ENCODE data around the gene DENND5B.

The DENND5B gene

GRCh38 chr12:31522607-31523006 lies 68.3 kb downstream of the DENND5B start:
- H3K9ac ChIP-seq (ENCODE audit: low read depth, low read length): no peak overlapping the region
- no peaks in the 10 kb centered on the region for H3K27me3 ChIP-seq (ENCODE audit: control insufficient read depth, insufficient read depth, low read length)
- H3K4me1 ChIP-seq (ENCODE audit: control insufficient read depth, insufficient read depth, low read length): peaks cover 60% of the 10 kb centered on the region
- H3K4me3 ChIP-seq (ENCODE audit: low read depth, low read length): no peak overlapping the region
- H3K36me3 ChIP-seq (ENCODE audit: control insufficient read depth, insufficient read depth, low read length): no peaks in the 10 kb centered on the region
- H3K9me3 ChIP-seq (ENCODE audit: control insufficient read depth, insufficient read depth, low read length): no peaks in the 10 kb centered on the region
- peak overlapping the region; percentile 21 for H3K27ac ChIP-seq (ENCODE audit: low read depth, low read length)

- Histone ChIP-seq H3K9ac (ENCODE audit: low read depth, low read length) (no peak overlapping the region), H3K27me3 (ENCODE audit: control insufficient read depth, insufficient read depth, low read length) (no peaks in the 10 kb centered on the region), H3K4me1 (ENCODE audit: control insufficient read depth, insufficient read depth, low read length) (peaks cover 63% of the 10 kb centered on the region), H3K9me3 (ENCODE audit: control insufficient read depth, insufficient read depth, low read length) (no peaks in the 10 kb centered on the region), H3K4me3 (ENCODE audit: low read depth, low read length) (no peak overlapping the region), H3K27ac (ENCODE audit: low read depth, low read length) (no peak overlapping the region), H3K36me3 (ENCODE audit: control insufficient read depth, insufficient read depth, low read length) (no peaks in the 10 kb centered on the region)
Observed at GRCh38 chr12:31521964-31522363, 69.0 kb downstream of the DENND5B start.

GRCh38 chr12:31519511-31519910 lies 71.4 kb downstream of the DENND5B start:
- Histone ChIP-seq H3K36me3 (ENCODE audit: control insufficient read depth, insufficient read depth, low read length) (no peaks in the 10 kb centered on the region), H3K9ac (ENCODE audit: low read depth, low read length) (peak overlapping the region; percentile 65; the same call in 1 of the 2 replicates), H3K4me3 (ENCODE audit: low read depth, low read length) (peak overlapping the region; percentile 37; the same call in 1 of the 2 replicates), H3K27ac (ENCODE audit: low read depth, low read length) (peak overlapping the region; percentile 99), H3K27me3 (ENCODE audit: control insufficient read depth, insufficient read depth, low read length) (no peaks in the 10 kb centered on the region), H3K4me1 (ENCODE audit: control insufficient read depth, insufficient read depth, low read length) (peaks cover 63% of the 10 kb centered on the region), H3K9me3 (ENCODE audit: control insufficient read depth, insufficient read depth, low read length) (no peaks in the 10 kb centered on the region)

GRCh38 chr12:31518680-31519227 lies 72.2 kb downstream of the DENND5B start:
- Histone ChIP-seq H3K4me1 (ENCODE audit: control insufficient read depth, insufficient read depth, low read length) (peaks cover 59% of the 10 kb centered on the region), H3K36me3 (ENCODE audit: control insufficient read depth, insufficient read depth, low read length) (no peaks in the 10 kb centered on the region), H3K9ac (ENCODE audit: low read depth, low read length) (peak overlapping the region; percentile 65), H3K27me3 (ENCODE audit: control insufficient read depth, insufficient read depth, low read length) (no peaks in the 10 kb centered on the region), H3K27ac (ENCODE audit: low read depth, low read length) (peak overlapping the region; percentile 99), H3K9me3 (ENCODE audit: control insufficient read depth, insufficient read depth, low read length) (no peaks in the 10 kb centered on the region), H3K4me3 (ENCODE audit: low read depth, low read length) (peak overlapping the region; percentile 37; the same call in 1 of the 2 replicates)

- H3K27ac ChIP-seq (ENCODE audit: low read depth, low read length): peak overlapping the region; percentile 99
Observed at GRCh38 chr12:31517994-31518393, 72.9 kb downstream of the DENND5B start.

GRCh38 chr12:31516702-31517101 lies 74.2 kb downstream of the DENND5B start:
- Histone ChIP-seq H3K9ac (ENCODE audit: low read depth, low read length) (no peak overlapping the region), H3K27ac (ENCODE audit: low read depth, low read length) (no peak overlapping the region), H3K9me3 (ENCODE audit: control insufficient read depth, insufficient read depth, low read length) (no peaks in the 10 kb centered on the region), H3K27me3 (ENCODE audit: control insufficient read depth, insufficient read depth, low read length) (no peaks in the 10 kb centered on the region), H3K36me3 (ENCODE audit: control insufficient read depth, insufficient read depth, low read length) (no peaks in the 10 kb centered on the region), H3K4me1 (ENCODE audit: control insufficient read depth, insufficient read depth, low read length) (peaks cover 41% of the 10 kb centered on the region), H3K4me3 (ENCODE audit: low read depth, low read length) (no peak overlapping the region)

More at GRCh38 chr12:31517994-31518393, 72.9 kb downstream of the DENND5B start:
- H3K9me3 ChIP-seq (ENCODE audit: control insufficient read depth, insufficient read depth, low read length): no peaks in the 10 kb centered on the region
- peak overlapping the region; percentile 37; the same call in 1 of the 2 replicates for H3K4me3 ChIP-seq (ENCODE audit: low read depth, low read length)
- peak overlapping the region; percentile 36; the same call in 1 of the 2 replicates for H3K9ac ChIP-seq (ENCODE audit: low read depth, low read length)
- no peaks in the 10 kb centered on the region for H3K36me3 ChIP-seq (ENCODE audit: control insufficient read depth, insufficient read depth, low read length)
- H3K27me3 ChIP-seq (ENCODE audit: control insufficient read depth, insufficient read depth, low read length): no peaks in the 10 kb centered on the region
- H3K4me1 ChIP-seq (ENCODE audit: control insufficient read depth, insufficient read depth, low read length): peaks cover 54% of the 10 kb centered on the region

GRCh38 chr12:31514912-31515311 lies 76.0 kb downstream of the DENND5B start:
- Histone ChIP-seq H3K9ac (ENCODE audit: low read depth, low read length) (no peak overlapping the region), H3K36me3 (ENCODE audit: control insufficient read depth, insufficient read depth, low read length) (no peaks in the 10 kb centered on the region), H3K9me3 (ENCODE audit: control insufficient read depth, insufficient read depth, low read length) (no peaks in the 10 kb centered on the region), H3K27ac (ENCODE audit: low read depth, low read length) (no peak overlapping the region), H3K4me1 (ENCODE audit: control insufficient read depth, insufficient read depth, low read length) (peaks cover 35% of the 10 kb centered on the region), H3K4me3 (ENCODE audit: low read depth, low read length) (no peak overlapping the region), H3K27me3 (ENCODE audit: control insufficient read depth, insufficient read depth, low read length) (no peaks in the 10 kb centered on the region)

GRCh38 chr12:31510034-31510433 lies 80.9 kb downstream of the DENND5B start:
- no peak overlapping the region for H3K27ac ChIP-seq (ENCODE audit: low read depth, low read length)
- H3K9ac ChIP-seq (ENCODE audit: low read depth, low read length): no peak overlapping the region
- peaks cover 2% of the 10 kb centered on the region; the same call in 1 of the 2 replicates for H3K9me3 ChIP-seq (ENCODE audit: control insufficient read depth, insufficient read depth, low read length)
- H3K4me1 ChIP-seq (ENCODE audit: control insufficient read depth, insufficient read depth, low read length): peaks cover 42% of the 10 kb centered on the region
- H3K27me3 ChIP-seq (ENCODE audit: control insufficient read depth, insufficient read depth, low read length): no peaks in the 10 kb centered on the region
- no peak overlapping the region for H3K4me3 ChIP-seq (ENCODE audit: low read depth, low read length)
- no peaks in the 10 kb centered on the region for H3K36me3 ChIP-seq (ENCODE audit: control insufficient read depth, insufficient read depth, low read length)

- peak overlapping the region; percentile 19; the same call in 1 of the 2 replicates for H3K9ac ChIP-seq (ENCODE audit: low read depth, low read length)
- H3K9me3 ChIP-seq (ENCODE audit: control insufficient read depth, insufficient read depth, low read length): peaks cover 2% of the 10 kb centered on the region; the same call in 1 of the 2 replicates
- H3K4me1 ChIP-seq (ENCODE audit: control insufficient read depth, insufficient read depth, low read length): peaks cover 42% of the 10 kb centered on the region
- H3K27ac ChIP-seq (ENCODE audit: low read depth, low read length): peak overlapping the region; percentile 25
- H3K27me3 ChIP-seq (ENCODE audit: control insufficient read depth, insufficient read depth, low read length): no peaks in the 10 kb centered on the region
- H3K36me3 ChIP-seq (ENCODE audit: control insufficient read depth, insufficient read depth, low read length): no peaks in the 10 kb centered on the region
- H3K4me3 ChIP-seq (ENCODE audit: low read depth, low read length): no peak overlapping the region
Observed at GRCh38 chr12:31508436-31509150, 82.3 kb downstream of the DENND5B start.

- no peaks in the 10 kb centered on the region for H3K27me3 ChIP-seq (ENCODE audit: control insufficient read depth, insufficient read depth, low read length)
- H3K9ac ChIP-seq (ENCODE audit: low read depth, low read length): 0 out of 2 replicates have a peak overlapping the region, but pooled peaks have one; percentile 19
- H3K4me3 ChIP-seq (ENCODE audit: low read depth, low read length): no peak overlapping the region
- H3K9me3 ChIP-seq (ENCODE audit: control insufficient read depth, insufficient read depth, low read length): peaks cover 2% of the 10 kb centered on the region; the same call in 1 of the 2 replicates
- H3K4me1 ChIP-seq (ENCODE audit: control insufficient read depth, insufficient read depth, low read length): peaks cover 39% of the 10 kb centered on the region
- H3K27ac ChIP-seq (ENCODE audit: low read depth, low read length): peak overlapping the region; percentile 63
- H3K36me3 ChIP-seq (ENCODE audit: control insufficient read depth, insufficient read depth, low read length): no peaks in the 10 kb centered on the region
Observed at GRCh38 chr12:31507966-31508365, 83.0 kb downstream of the DENND5B start.
